IMR-90 (cell line): ENCODE data around the gene TSSK3. TPM values are rescaled to one million over a fixed set of nuclear protein-coding genes. Genes with fewer than 3 reads are reported as not detected.

Source experiments
- RFX5 ChIP-seq: IDR thresholded peaks from 2 replicates; pipeline ENCODE4 v1.8.0; 2012; ENCODE audit warnings: low read depth, mild to moderate bottlenecking, low read length, moderate library complexity
- polyA plus RNA-seq, 3 experiments: library from polyadenylated mRNA; depleted of rRNA; stranded (reverse); fragments of >200 nt; gene quantifications; 2 replicates each; pipeline ENCODE4 v1.2.3, GENCODE V29; 2012; ENCODE audit warnings: low replicate concordance in 1 of 3
- total RNA-seq: library from RNA; depleted of rRNA; stranded (reverse); fragments of >200 nt; gene quantifications from 2 replicates; pipeline ENCODE4 v1.2.3, GENCODE V29; 2012
- TF ChIP-seq, protein P1 (sequence below): fragments of 150-350 bp; IDR thresholded peaks from 2 replicates; pipeline ENCODE4 v1.6.1; 2017; ENCODE audit warnings: mild to moderate bottlenecking, antibody characterized with exemption, low read length, low read depth

Gene TSSK3
- total and polyA plus RNA-seq, 2 of the 4 experiments (the other 2 are of a cell fraction): 0.96 TPM; not detected in 1

DNA sequence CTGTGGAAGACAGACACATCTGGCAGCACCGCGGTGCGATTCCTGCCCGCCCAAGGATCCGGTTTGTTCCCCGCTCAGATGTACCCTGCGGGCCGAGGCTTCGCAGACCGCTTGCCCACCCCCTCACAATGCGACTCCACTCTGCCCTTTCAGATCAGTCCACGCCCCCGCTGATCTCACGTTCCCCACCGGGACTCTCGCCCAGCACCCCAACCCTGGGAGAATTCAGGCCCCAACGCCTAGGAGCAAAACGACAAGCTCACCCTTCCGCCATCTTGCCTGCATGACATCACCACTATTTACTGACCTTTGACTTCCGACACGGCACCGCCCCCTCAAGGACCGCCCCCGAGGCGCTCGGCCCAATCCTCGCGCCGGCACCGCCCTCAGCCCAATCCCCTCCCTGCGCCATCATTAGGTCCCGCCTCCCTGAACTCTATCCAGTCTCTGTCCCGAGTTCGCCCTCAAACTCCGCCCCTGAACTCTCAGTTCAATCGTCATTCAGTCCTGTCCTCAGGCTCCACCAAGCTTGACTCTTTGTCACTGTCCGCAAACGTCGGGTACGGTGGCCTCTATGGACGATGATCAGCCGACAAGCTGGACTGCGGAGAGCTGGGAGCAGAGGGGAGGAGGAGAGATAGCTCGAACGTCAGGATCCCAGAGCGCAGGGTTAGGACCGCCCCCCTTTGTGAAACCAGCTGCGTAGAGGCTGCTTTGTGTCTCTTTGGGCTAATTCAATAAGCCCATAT, 32.0 kb downstream of the TSSK3 start, which contains the start of gene BSDC1 (continued):
- TF ChIP-seq, protein P1, sequence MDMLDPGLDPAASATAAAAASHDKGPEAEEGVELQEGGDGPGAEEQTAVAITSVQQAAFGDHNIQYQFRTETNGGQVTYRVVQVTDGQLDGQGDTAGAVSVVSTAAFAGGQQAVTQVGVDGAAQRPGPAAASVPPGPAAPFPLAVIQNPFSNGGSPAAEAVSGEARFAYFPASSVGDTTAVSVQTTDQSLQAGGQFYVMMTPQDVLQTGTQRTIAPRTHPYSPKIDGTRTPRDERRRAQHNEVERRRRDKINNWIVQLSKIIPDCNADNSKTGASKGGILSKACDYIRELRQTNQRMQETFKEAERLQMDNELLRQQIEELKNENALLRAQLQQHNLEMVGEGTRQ: no peak
- TF ChIP-seq RFX5: no peak
